MCF 10A (cell line): ENCODE measurements around the gene KCTD19. TPM values are rescaled to one million over a fixed set of nuclear protein-coding genes. Genes with fewer than 3 reads are reported as not detected.

ENCODE experiments used
- BruUV-seq: library from RNA; stranded (reverse); fragments of 400-500 nt; replicated peaks from 2 replicates; lab custom pipeline; 2021; lab: Mats Ljungman, UMichigan
- CTCF ChIA-PET: fragments of 300-600 bp; sonication (Branson Sonifier 250); formaldehyde crosslinking; extraction: SDS; loops from one replicate; lab custom pipeline; 2021; ENCODE audit warnings: antibody characterized with exemption, inconsistent platforms; lab: Yijun Ruan, JAX
- POLR2A ChIA-PET: fragments of 300-600, 350-650 bp; sonication (Branson Sonifier 250); formaldehyde crosslinking; extraction: SDS; loops from one replicate; lab custom pipeline; 2020; ENCODE audit warnings: antibody characterized with exemption, inconsistent platforms; lab: Yijun Ruan, JAX
- DNase-seq: peaks from one replicate; pipeline ENCODE4 v3.0.0-alpha.2; 2018; ENCODE audit not compliant: unreplicated experiment
- H3K27ac Mint-ChIP-seq: one replicate; pipeline ENCODE4 v1.8.0; 2022; ENCODE audit warnings: mild to moderate bottlenecking, low read depth, mixed read lengths; ENCODE audit not compliant: unreplicated experiment
- H3K27me3 Mint-ChIP-seq: one replicate; pipeline ENCODE4 v1.8.0; 2022; ENCODE audit warnings: mixed read lengths; ENCODE audit not compliant: insufficient read depth, unreplicated experiment
- H3K36me3 Mint-ChIP-seq: one replicate; pipeline ENCODE4 v1.8.0; 2022; ENCODE audit warnings: mild to moderate bottlenecking, moderate library complexity, mixed read lengths; ENCODE audit not compliant: insufficient read depth, unreplicated experiment
- H3K4me1 Mint-ChIP-seq: one replicate; pipeline ENCODE4 v1.8.0; 2022; ENCODE audit warnings: mixed read lengths; ENCODE audit not compliant: insufficient read depth, unreplicated experiment
- H3K4me3 Mint-ChIP-seq: one replicate; pipeline ENCODE4 v1.8.0; 2022; ENCODE audit warnings: mild to moderate bottlenecking, moderate library complexity, mixed read lengths; ENCODE audit not compliant: unreplicated experiment
- H3K9me3 Mint-ChIP-seq: one replicate; pipeline ENCODE4 v1.8.0; 2022; ENCODE audit warnings: mixed read lengths; ENCODE audit not compliant: unreplicated experiment
- intact Hi-C: fragments of 100-400 bp; cut with micrococcal nuclease; formaldehyde crosslinking; loops from 2 replicates; pipeline ENCODE4 v1.14.1; 2022
- total RNA-seq: library from RNA; stranded (reverse); gene quantifications from 2 replicates; pipeline ENCODE4 v1.2.3, GENCODE V29; 2022
- TF ChIP-seq, protein P1 (sequence below): fragments of 200-600 bp; IDR thresholded peaks from one replicate; pipeline ENCODE4 v1.8.0; 2022; ENCODE audit warnings: antibody characterized with exemption, mild to moderate bottlenecking; ENCODE audit not compliant: unreplicated experiment

KCTD19 gene
- total RNA-seq, 1 experiment from 2014 or later = not detected

DNA sequence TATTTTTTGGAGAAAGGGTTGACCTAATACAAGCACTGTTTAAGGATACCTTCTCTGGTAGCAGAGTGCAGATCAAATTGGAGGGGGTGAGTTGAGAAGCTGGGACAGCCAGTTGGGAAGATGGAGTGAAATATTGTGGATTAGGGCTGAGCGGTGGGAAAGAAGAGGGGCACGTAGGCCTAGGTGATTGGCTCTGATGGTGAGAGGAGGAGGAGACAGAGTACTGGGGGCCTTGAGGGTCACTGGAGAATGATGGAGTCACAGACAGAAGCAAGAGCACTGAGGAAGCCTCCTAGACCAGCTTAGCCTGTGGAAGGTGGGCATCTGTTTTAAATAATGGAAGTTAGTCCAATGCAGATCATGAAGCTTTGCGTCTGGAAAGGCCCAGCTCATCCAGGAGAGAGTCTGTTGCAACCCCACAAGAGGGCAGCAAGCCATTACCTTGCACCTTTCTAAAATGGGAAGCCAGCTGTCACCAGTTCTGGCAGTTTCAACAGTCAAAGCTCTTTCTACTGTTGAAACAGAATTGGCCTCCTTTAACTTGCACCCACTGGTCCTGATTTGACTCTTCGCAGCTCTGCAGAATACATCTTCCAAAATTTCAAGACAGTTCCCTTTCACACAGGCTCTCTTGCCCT, 66.0 kb downstream of the KCTD19 start:
- POLR2A ChIA-PET = interaction anchor here (0.8 to 1.6 kb wide), 7 partner anchors 13 to 260 kb away, joined by 3 to 7 read pairs (median 3); no protein-coding TSS in a partner anchor
- Mint-ChIP-seq H3K9me3 (no peaks in the 10 kb centered on the region), H3K4me1 (no peaks in the 10 kb centered on the region), H3K4me3 (no peak overlapping the region), H3K27me3 (peaks cover 19% of the 10 kb centered on the region), H3K27ac (no peak overlapping the region), H3K36me3 (no peaks in the 10 kb centered on the region)
- TF ChIP-seq, protein P1, sequence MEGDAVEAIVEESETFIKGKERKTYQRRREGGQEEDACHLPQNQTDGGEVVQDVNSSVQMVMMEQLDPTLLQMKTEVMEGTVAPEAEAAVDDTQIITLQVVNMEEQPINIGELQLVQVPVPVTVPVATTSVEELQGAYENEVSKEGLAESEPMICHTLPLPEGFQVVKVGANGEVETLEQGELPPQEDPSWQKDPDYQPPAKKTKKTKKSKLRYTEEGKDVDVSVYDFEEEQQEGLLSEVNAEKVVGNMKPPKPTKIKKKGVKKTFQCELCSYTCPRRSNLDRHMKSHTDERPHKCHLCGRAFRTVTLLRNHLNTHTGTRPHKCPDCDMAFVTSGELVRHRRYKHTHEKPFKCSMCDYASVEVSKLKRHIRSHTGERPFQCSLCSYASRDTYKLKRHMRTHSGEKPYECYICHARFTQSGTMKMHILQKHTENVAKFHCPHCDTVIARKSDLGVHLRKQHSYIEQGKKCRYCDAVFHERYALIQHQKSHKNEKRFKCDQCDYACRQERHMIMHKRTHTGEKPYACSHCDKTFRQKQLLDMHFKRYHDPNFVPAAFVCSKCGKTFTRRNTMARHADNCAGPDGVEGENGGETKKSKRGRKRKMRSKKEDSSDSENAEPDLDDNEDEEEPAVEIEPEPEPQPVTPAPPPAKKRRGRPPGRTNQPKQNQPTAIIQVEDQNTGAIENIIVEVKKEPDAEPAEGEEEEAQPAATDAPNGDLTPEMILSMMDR = peak; percentile 69
- peak; percentile 67 for DNase-seq
- CTCF ChIA-PET = interaction anchor here (0.6 to 2.8 kb wide), 62 partner anchors 9 to 491 kb away, joined by 3 to 37 read pairs (median 4); partner anchors contain the start of genes FHOD1, HSD11B2, SLC9A5 and ZDHHC1
- intact Hi-C loops = loop anchor here (1.0 to 2.0 kb wide), 4 partner anchors 25 to 204 kb away; partner anchors contain the start of gene ZDHHC1
- BruUV-seq = no TSS peak

DNA sequence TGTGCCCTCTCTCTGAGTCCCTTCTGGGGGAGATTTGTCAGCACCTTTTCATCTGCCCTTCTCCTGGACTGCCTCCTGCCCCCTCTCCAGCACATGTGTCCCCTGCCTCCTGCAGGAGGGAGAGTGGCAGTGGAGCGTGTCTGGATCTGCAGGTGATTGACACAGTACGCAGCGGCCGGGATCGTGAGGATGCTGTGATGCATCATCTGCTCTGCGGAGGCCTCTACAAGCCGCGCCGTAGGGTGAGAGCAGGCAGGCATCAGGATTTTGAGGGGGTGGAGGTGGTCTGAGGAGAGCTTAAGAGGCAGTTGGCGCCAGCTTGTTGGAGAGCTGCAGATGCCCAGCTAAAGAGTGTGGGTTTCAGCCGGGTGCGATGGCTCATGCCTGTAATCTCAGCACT, 66.8 kb downstream of the KCTD19 start:
- Mint-ChIP-seq H3K4me3 (no peak overlapping the region), H3K27ac (no peak overlapping the region), H3K27me3 (peaks cover 19% of the 10 kb centered on the region), H3K36me3 (no peaks in the 10 kb centered on the region), H3K9me3 (no peaks in the 10 kb centered on the region), H3K4me1 (no peaks in the 10 kb centered on the region)
- intact Hi-C loops = loop anchor here (1.0 to 2.0 kb wide), 4 partner anchors 26 to 205 kb away; partner anchors contain the start of gene ZDHHC1
- BruUV-seq = no TSS peak
- TF ChIP-seq, protein P1 = no peak
- CTCF ChIA-PET = interaction anchor here (0.6 to 2.8 kb wide), 33 partner anchors 10 to 492 kb away, joined by 3 to 37 read pairs (median 5); partner anchors contain the start of genes FHOD1, SLC9A5 and ZDHHC1
- POLR2A ChIA-PET = no interaction called here
- no peak for DNase-seq

DNA sequence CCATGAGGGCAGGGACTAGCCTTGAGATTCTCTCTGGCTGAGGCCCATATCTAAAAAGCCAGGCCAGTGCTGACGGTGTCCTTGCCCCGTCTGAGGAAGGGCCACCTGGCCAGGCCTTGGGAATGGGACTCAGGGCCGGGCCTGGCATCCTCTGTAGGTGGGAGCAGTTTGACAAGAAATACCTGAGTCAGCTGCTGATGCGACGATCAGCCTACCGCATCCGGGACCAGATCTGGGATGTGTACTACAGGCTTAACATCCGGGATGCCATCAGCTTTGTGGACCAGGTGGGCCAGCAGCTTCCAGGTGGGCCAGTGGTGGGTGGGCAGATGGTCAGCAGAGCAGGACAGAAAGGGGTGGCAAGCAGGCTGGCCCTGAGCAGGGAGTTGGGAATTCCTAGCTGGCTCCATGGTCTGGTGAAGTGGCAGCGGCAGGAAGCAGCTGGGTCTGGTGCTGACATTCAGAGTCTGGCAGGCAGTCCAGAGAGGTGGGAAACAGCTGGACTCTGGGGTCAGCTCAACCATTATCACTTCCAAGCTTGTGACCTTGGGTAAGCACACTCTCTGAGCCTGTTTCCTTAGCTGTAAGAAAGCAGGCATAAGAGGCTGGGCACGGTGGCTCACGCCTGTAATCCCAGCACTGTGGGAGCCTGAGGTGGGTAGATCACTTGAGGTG, 68.2 kb downstream of the KCTD19 start:
- intact Hi-C loops = no loop called here
- TF ChIP-seq, protein P1 = no peak
- no peak for DNase-seq
- H3K4me1 Mint-ChIP-seq = no peaks in the 10 kb centered on the region
- POLR2A ChIA-PET = interaction anchor here (0.6 kb wide), 1 partner anchor 71 kb away, joined by 6 read pairs; no protein-coding TSS in a partner anchor
- peaks cover 13% of the 10 kb centered on the region for H3K27me3 Mint-ChIP-seq
- no peaks in the 10 kb centered on the region for H3K36me3 Mint-ChIP-seq
- no peak overlapping the region for H3K27ac Mint-ChIP-seq
- no peak overlapping the region for H3K4me3 Mint-ChIP-seq
- BruUV-seq = no TSS peak
- CTCF ChIA-PET = interaction anchor here (0.6 to 1.3 kb wide), 7 partner anchors 13 to 376 kb away, joined by 3 to 10 read pairs (median 3); partner anchors contain the start of gene ZDHHC1
- H3K9me3 Mint-ChIP-seq = no peaks in the 10 kb centered on the region
